Colon (tissue), 2 donors: ENCODE results near the gene MFSD6.
"Not testable (repeated sequence)": the region's sequence is repeated elsewhere in the genome, so short reads cannot be mapped to it uniquely, and the experiment has no call there.

ENCODE experiments used
- FAIRE-seq: peaks from 2 replicates; lab custom pipeline; 2012; peaks lifted over from hg19 to GRCh38; lab: Jason Lieb, UNC
- donor health status: control.
- donor health status: control.

The MFSD6 gene

GRCh38 chr2:190405995-190406394, 2.2 kb upstream of the MFSD6 start:
- FAIRE-seq, result no peak

GRCh38 chr2:190406805-190407204, 1.4 kb upstream of the MFSD6 start:
- no peak for FAIRE-seq

- no peak for FAIRE-seq
Measured at GRCh38 chr2:190407246-190407661, 901 bp upstream of the MFSD6 start.

DNA sequence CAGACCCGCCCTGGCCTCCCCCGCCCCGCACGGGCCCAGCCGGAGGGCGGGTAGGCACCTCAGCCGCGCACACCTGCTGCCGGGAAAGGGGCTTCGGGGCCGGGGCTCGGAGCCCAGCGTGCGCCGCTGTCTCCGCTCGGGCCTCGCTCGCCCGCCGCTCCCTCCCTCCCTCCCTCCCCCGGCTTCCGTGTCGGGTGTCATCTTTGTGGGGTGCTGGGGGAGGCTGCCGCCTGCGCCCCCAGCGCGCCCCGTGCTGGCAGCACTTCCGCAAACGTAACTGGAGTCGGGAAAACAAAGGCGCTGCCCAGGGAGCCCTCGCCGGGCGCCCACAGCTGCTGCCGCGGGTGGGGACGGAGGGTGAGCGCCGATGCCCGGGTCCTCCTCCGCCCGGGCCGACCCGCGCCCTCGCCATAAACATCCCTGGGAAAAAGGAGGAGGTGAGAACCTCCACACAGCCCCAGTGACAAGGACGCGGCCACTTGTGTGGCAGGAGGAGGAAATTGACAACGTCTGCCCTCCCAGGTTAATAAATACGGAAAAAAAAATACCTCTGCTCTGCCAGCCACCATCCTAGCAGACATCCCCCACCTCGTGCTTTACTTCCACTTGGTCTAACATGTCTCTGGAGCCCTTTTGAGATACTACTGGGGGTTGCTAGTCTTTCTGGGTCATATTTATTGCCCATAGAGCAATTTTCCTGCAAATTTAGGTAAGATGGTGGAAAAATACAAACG, 550 bp downstream of the MFSD6 start:
- no peak for FAIRE-seq

- no peak for FAIRE-seq
Measured at GRCh38 chr2:190409616-190410015, 1.5 kb downstream of the MFSD6 start.

- no peak for FAIRE-seq
Measured at GRCh38 chr2:190410166-190410565, 2.0 kb downstream of the MFSD6 start.

DNA sequence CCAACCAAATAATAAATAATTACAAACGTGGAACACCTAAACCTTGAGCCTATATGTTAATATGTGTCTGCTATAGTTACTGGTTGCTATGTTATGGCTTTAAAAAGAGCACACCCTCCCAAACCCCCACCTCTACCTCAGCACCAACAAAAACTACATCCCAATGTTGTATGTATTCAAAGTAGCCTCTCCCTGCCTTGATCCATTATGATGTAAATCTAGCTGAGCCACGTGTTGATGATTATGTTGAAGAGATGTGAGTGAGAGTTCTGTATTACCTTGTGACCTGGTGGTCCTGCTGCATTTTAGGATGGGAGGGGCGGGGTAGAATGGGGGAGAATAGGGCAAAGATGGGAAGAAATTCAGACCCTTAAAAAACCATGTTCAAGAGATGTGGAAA, 4.8 kb downstream of the MFSD6 start:
- no peak for FAIRE-seq

DNA sequence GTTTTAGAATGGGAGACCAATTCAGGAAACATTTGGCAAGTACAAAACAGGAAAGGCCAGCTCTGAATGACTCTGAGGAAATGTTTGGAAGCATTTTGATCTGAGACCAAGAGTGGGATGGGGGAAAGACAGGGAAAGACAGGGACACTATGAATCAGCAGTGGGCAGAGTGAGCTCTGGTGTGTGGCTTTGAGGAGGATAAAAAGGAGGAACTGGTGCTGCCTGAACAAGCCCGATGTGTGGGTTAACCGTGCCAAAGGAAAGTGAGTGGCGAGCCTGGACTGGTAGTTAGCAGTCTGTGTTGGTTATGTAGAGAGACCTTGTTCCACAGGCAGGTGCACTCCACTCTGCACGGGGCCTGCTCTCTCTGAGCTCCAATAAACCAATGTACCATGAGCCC, 5.3 kb downstream of the MFSD6 start:
- FAIRE-seq, result no peak

- no peak for FAIRE-seq
Measured at GRCh38 chr2:190415251-190415650, 7.1 kb downstream of the MFSD6 start.

DNA sequence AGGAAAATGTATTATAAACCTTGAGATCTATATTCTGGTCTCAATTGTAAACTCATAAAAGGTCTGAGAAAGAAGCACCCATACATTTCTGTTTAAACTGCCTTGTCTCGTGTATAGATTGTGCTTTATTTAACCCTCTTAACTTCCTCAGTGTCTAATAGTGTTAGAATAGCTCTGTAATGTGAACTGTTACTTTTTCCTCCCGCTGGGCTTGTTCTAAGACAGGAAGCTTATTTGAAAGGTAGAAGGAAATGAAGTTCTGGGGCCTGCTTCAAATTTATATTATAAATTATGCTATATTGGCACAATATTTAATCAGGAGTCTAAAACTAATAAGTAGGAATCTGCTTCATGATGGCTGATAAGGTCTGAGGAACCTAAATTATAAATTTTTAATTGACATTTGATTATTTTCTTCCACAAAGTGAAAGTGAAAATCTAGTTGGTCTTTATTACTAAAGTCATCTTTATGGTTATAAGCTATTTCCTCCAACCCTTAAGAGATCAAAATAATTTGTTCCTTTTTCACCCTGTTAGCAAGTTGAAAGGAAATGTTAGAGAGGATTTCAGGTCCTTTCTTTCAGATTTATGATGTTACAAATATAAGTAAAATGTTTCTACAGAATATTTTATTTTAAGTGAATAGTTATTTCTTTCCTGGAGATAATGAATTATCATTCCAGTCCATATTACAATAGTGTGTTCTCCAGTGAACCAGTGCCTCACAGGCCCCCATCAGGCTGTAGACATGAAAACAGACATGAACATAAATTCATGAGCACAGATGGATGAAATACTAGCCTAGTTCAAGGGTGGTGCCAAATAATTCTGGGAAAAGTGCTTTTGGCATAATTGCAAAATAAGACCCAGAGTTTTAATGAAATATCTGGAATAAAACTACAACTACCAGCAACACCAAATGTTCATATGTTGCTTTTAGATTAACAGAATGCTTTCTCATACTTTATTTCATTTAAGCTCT, 7.9 kb downstream of the MFSD6 start:
- peak; percentile 18 for FAIRE-seq

GRCh38 chr2:190417045-190417842, 9.1 kb downstream of the MFSD6 start:
- no peak for FAIRE-seq

DNA sequence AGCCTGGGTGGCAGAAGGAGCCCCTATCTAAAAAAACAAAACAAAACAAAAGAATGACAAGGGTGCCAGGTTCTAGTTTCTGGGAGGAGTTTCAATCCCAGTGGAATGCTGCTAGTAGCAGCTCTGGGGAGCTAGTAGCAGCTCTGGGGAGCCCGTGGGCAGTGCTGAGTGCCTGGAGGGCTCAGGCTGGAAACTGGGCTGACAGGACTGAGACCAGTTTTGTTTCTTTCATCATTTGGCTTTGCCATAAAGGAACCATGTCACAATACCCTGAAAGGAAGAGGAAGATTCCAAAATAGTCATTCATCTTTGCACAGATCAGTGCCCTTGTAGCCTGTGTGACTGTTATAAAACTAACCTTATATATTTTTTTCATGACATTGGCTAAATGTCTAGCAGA, 10.6 kb downstream of the MFSD6 start:
- no peak for FAIRE-seq

- FAIRE-seq, result peak; percentile 60
Measured at GRCh38 chr2:190420801-190421200, 12.6 kb downstream of the MFSD6 start.

DNA sequence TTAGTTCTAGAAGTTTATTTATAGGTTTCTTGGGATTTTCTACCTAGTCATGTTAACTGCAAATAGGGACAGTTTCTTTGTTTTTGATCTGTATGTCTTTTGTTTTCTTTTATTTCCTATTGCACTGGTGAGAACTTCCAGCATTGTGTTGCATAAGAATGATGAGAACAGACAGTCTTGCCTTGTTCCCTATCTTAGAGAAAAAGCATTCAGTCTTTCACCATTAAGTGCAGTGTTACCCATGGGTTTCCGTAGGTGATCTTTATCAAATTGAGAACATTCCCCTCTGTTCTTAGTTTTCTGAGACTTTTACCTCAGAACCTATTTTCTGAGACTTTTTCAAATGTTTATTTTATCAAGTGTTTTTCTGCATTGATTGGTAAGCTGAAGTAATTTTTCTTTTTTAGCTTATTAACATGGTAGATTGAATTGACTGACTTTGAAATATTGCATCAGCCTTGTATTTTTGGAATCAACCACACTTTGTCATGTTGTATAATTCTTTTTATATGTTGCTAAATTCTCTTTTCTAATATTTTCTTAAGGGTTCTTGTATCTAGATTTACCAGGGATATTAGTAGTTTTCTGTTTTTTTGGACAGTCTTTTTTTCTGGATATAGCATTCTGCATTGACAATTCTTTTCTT, 17.2 kb downstream of the MFSD6 start:
- no peak for FAIRE-seq

GRCh38 chr2:190425883-190426658, 17.9 kb downstream of the MFSD6 start:
- no peak for FAIRE-seq

- FAIRE-seq, result not testable (repeated sequence)
Measured at GRCh38 chr2:190430866-190431265, 22.7 kb downstream of the MFSD6 start.

DNA sequence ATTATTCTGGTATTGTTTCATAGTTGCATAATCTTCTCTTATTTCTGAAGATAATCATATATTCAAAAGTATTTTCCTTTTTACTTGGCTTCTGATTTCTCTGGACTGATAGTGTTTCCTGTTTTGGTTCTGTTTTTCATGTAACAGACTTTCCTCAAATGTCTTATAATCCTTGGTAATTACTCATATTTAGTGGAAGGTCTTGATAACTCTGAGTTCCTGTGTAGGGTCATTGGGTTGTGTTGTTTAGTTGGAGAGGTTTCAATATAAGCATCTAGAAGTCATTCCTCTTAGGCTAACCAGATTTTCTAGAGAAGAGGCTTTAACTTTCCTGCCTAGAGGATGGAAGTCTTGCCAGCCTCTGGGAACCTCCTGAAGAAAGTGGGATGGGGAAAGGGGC, 23.8 kb downstream of the MFSD6 start:
- FAIRE-seq, result peak; percentile 85

- peak; percentile 95 for FAIRE-seq
Measured at GRCh38 chr2:190432567-190433231, 24.5 kb downstream of the MFSD6 start.

- FAIRE-seq, result no peak
Measured at GRCh38 chr2:190435031-190435670, 27.0 kb downstream of the MFSD6 start.

GRCh38 chr2:190436557-190436956, 28.4 kb downstream of the MFSD6 start:
- FAIRE-seq, result no peak
